ENCODE results near the gene SULT1C2. TPM values are rescaled to one million over a fixed set of nuclear protein-coding genes. Genes with fewer than 3 reads are reported as not detected.
A peak's percentile ranks its signal among the peaks of the same experiment; 100 is the strongest.

SULT1C2 gene
- total RNA-seq, 1 experiment from 2014 or later: 3.0 TPM

- CTCF ChIA-PET: no interaction called here
- Histone ChIP-seq H3K4me2 (no peak overlapping the region), H2AFZ (no peak overlapping the region), H3K27ac (no peak overlapping the region), H3K9me3 (ENCODE audit: insufficient read depth, low read depth) (peaks cover 3% of the 10 kb centered on the region; the same call in 1 of the 2 replicates), H3K4me1 (replicated peaks; ENCODE audit: insufficient read depth) (0 out of 2 replicates have a peak, but pooled peaks cover 3% of the 10 kb centered on the region), H4K20me1 (ENCODE audit: insufficient read depth) (no peaks in the 10 kb centered on the region), H3K27me3 (ENCODE audit: insufficient read depth, low read depth) (no peaks in the 10 kb centered on the region), H3F3A (ENCODE audit: insufficient read depth, low read depth) (no peaks in the 10 kb centered on the region), H3K79me2 (ENCODE audit: low read depth) (no peaks in the 10 kb centered on the region), H3K4me3 (no peak overlapping the region), H3K9me2 (ENCODE audit: insufficient read depth) (no peaks in the 10 kb centered on the region), H3K36me3 (ENCODE audit: low read depth) (no peaks in the 10 kb centered on the region)
- DNase-seq: peak; percentile 2 to 65
- POLR2A ChIA-PET (ENCODE audit: unreplicated experiment): no interaction called here
- TF ChIP-seq EZH2 (IDR thresholded peaks at IDR 0.05; ENCODE audit: low read depth) (no peak), CTCF (conservative IDR thresholded peaks at IDR 0.05) (no peak)
- intact Hi-C loops (cut with micrococcal nuclease; ENCODE audit: unreplicated experiment): no loop called here
- no TSS peak for BruUV-seq (replicated peaks)
Measured at GRCh38 chr2:108243566-108243965, 45.1 kb upstream of the SULT1C2 start.

GRCh38 chr2:108244667-108245414 lies 43.9 kb upstream of the SULT1C2 start:
- ChIA-PET POLR2A (ENCODE audit: unreplicated experiment) (no interaction called here), CTCF (interaction anchor here (0.6 kb wide), 1 partner anchor 201 kb away, joined by 4 read pairs; no protein-coding TSS in a partner anchor)
- Histone ChIP-seq H4K20me1 (ENCODE audit: insufficient read depth) (no peaks in the 10 kb centered on the region), H3F3A (ENCODE audit: insufficient read depth, low read depth) (no peaks in the 10 kb centered on the region), H2AFZ (no peak overlapping the region; the same call in 1 of the 2 replicates), H3K9me3 (ENCODE audit: insufficient read depth, low read depth) (peaks cover 3% of the 10 kb centered on the region; the same call in 1 of the 2 replicates), H3K36me3 (ENCODE audit: low read depth) (no peaks in the 10 kb centered on the region), H3K79me2 (ENCODE audit: low read depth) (no peaks in the 10 kb centered on the region), H3K27ac (no peak overlapping the region), H3K27me3 (ENCODE audit: insufficient read depth, low read depth) (no peaks in the 10 kb centered on the region), H3K9me2 (ENCODE audit: insufficient read depth) (no peaks in the 10 kb centered on the region), H3K4me3 (no peak overlapping the region), H3K4me1 (replicated peaks; ENCODE audit: insufficient read depth) (0 out of 2 replicates have a peak, but pooled peaks cover 3% of the 10 kb centered on the region), H3K4me2 (no peak overlapping the region)
- BruUV-seq (replicated peaks): no TSS peak
- intact Hi-C loops (cut with micrococcal nuclease; ENCODE audit: unreplicated experiment): no loop called here
- DNase-seq: no peak
- TF ChIP-seq CTCF (conservative IDR thresholded peaks at IDR 0.05): no peak
- no peak for TF ChIP-seq EZH2 (IDR thresholded peaks at IDR 0.05; ENCODE audit: low read depth)

- Histone ChIP-seq H4K20me1 (ENCODE audit: insufficient read depth) (no peaks in the 10 kb centered on the region), H3K9me2 (ENCODE audit: insufficient read depth) (no peaks in the 10 kb centered on the region), H2AFZ (no peak overlapping the region), H3K4me3 (no peak overlapping the region), H3K9me3 (ENCODE audit: insufficient read depth, low read depth) (0 out of 2 replicates have a peak, but pooled peaks cover 4% of the 10 kb centered on the region), H3K79me2 (ENCODE audit: low read depth) (no peaks in the 10 kb centered on the region), H3K36me3 (ENCODE audit: low read depth) (no peaks in the 10 kb centered on the region), H3F3A (ENCODE audit: insufficient read depth, low read depth) (no peaks in the 10 kb centered on the region), H3K27me3 (ENCODE audit: insufficient read depth, low read depth) (no peaks in the 10 kb centered on the region), H3K4me2 (no peak overlapping the region), H3K4me1 (replicated peaks; ENCODE audit: insufficient read depth) (no peaks in the 10 kb centered on the region), H3K27ac (no peak overlapping the region)
- ChIA-PET CTCF (no interaction called here), POLR2A (ENCODE audit: unreplicated experiment) (no interaction called here)
- no TSS peak for BruUV-seq (replicated peaks)
- no peak for TF ChIP-seq EZH2 (IDR thresholded peaks at IDR 0.05; ENCODE audit: low read depth)
- no peak for TF ChIP-seq CTCF (conservative IDR thresholded peaks at IDR 0.05)
- no peak for DNase-seq
- intact Hi-C loops (cut with micrococcal nuclease; ENCODE audit: unreplicated experiment): no loop called here
Measured at GRCh38 chr2:108253106-108253505, 35.6 kb upstream of the SULT1C2 start.

Measured in PC-9 (cell line).